HG03432 (cell line): ENCODE data around the gene HOXB6.

Experiments
- ATAC-seq: cut with Tn5 transposase; IDR thresholded peaks from one replicate; pipeline ENCODE4 v1.9.1; 2021; ENCODE audit warnings: mild to moderate bottlenecking, moderate library complexity; ENCODE audit not compliant: unreplicated experiment

HOXB6 gene

GRCh38 chr17:48568499-48569239 is 36.1 kb downstream of the HOXB6 start:
- ATAC-seq = no peak

GRCh38 chr17:48567646-48568354 is 37.0 kb downstream of the HOXB6 start:
- no peak for ATAC-seq

- ATAC-seq = no peak
Observed at GRCh38 chr17:48567209-48567608, 37.6 kb downstream of the HOXB6 start.

- no peak for ATAC-seq
Observed at GRCh38 chr17:48566717-48567116, 38.1 kb downstream of the HOXB6 start.

- no peak for ATAC-seq
Observed at GRCh38 chr17:48565925-48566710, 38.7 kb downstream of the HOXB6 start.

- ATAC-seq = no peak
Observed at GRCh38 chr17:48565022-48565554, 39.7 kb downstream of the HOXB6 start.

- ATAC-seq = no peak
Observed at GRCh38 chr17:48564188-48565021, 40.4 kb downstream of the HOXB6 start.

- ATAC-seq = no peak
Observed at GRCh38 chr17:48563867-48564187, 41.0 kb downstream of the HOXB6 start.

GRCh38 chr17:48563385-48563838 is 41.4 kb downstream of the HOXB6 start:
- no peak for ATAC-seq

GRCh38 chr17:48562934-48563333 is 41.9 kb downstream of the HOXB6 start:
- ATAC-seq = no peak

- ATAC-seq = peak; percentile 61
Observed at GRCh38 chr17:48561884-48562810, 42.6 kb downstream of the HOXB6 start.

GRCh38 chr17:48559840-48560817 is 44.7 kb downstream of the HOXB6 start:
- ATAC-seq = no peak

- no peak for ATAC-seq
Observed at GRCh38 chr17:48559122-48559839, 45.5 kb downstream of the HOXB6 start.

- ATAC-seq = no peak
Observed at GRCh38 chr17:48558831-48559121, 46.0 kb downstream of the HOXB6 start.

GRCh38 chr17:48558057-48558830 is 46.5 kb downstream of the HOXB6 start:
- ATAC-seq = no peak

- ATAC-seq = no peak
Observed at GRCh38 chr17:48556576-48557401, 48.0 kb downstream of the HOXB6 start.
